Kidney epithelial cell (primary cell): ENCODE results near the gene ANKRD13A. TPM values are rescaled to one million over a fixed set of nuclear protein-coding genes. Genes with fewer than 3 reads are reported as not detected.
"Not testable (repeated sequence)": the region's sequence is repeated elsewhere in the genome, so short reads cannot be mapped to it uniquely, and the experiment has no call there.

Source experiments
- DNase-seq: peaks from one replicate; pipeline ENCODE4 v3.0.0-alpha.2; 2010; ENCODE audit warnings: low read depth
- H3K27me3 ChIP-seq: 2 replicates; pipeline ENCODE4 v1.6.0; 2011; ENCODE audit warnings: low read length; ENCODE audit not compliant: control insufficient read depth, insufficient read depth
- H3K36me3 ChIP-seq: 2 replicates; pipeline ENCODE4 v1.5.1; 2011; ENCODE audit warnings: low read length; ENCODE audit not compliant: control insufficient read depth, insufficient read depth
- H3K4me3 ChIP-seq: 2 replicates; pipeline ENCODE4 v1.5.1; 2011; ENCODE audit warnings: low read depth, mild to moderate bottlenecking, control low read depth, low read length
- CTCF ChIP-seq: IDR thresholded peaks from 2 replicates; pipeline ENCODE4 v1.5.1; 2011; ENCODE audit warnings: mild to moderate bottlenecking, moderate library complexity, low read length, control low read depth, inconsistent platforms; ENCODE audit not compliant: insufficient read depth, poor library complexity, severe bottlenecking
- total RNA-seq: library from RNA; depleted of rRNA; stranded (reverse); fragments of >200 nt; gene quantifications from 2 replicates; pipeline ENCODE4 v1.2.3, GENCODE V29; 2015

The ANKRD13A gene
- total RNA-seq, 1 donor from 2014 or later, result 40.6 TPM

GRCh38 chr12:109968801-109969200 is 30.4 kb upstream of the ANKRD13A start:
- Histone ChIP-seq H3K36me3 (no peaks in the 10 kb centered on the region), H3K4me3 (no peak overlapping the region), H3K27me3 (no peaks in the 10 kb centered on the region)
- DNase-seq, result no peak
- no peak for TF ChIP-seq CTCF

GRCh38 chr12:109972821-109973220 is 26.4 kb upstream of the ANKRD13A start:
- H3K27me3 ChIP-seq, result no peaks in the 10 kb centered on the region
- TF ChIP-seq CTCF, result no peak
- DNase-seq, result no peak
- no peaks in the 10 kb centered on the region for H3K36me3 ChIP-seq
- H3K4me3 ChIP-seq, result no peak overlapping the region

GRCh38 chr12:109981311-109981710 is 17.9 kb upstream of the ANKRD13A start:
- Histone ChIP-seq H3K36me3 (no peaks in the 10 kb centered on the region), H3K4me3 (no peak overlapping the region), H3K27me3 (no peaks in the 10 kb centered on the region)
- no peak for TF ChIP-seq CTCF
- no peak for DNase-seq

- no peak for TF ChIP-seq CTCF
- Histone ChIP-seq H3K27me3 (no peaks in the 10 kb centered on the region), H3K36me3 (no peaks in the 10 kb centered on the region), H3K4me3 (no peak overlapping the region)
- no peak for DNase-seq
These were observed 17.0 kb upstream of the ANKRD13A start for GRCh38 chr12:109982210-109982609.

- DNase-seq, result no peak
These were observed 15.6 kb upstream of the ANKRD13A start for GRCh38 chr12:109983432-109984142.

GRCh38 chr12:109986236-109986635 is 13.0 kb upstream of the ANKRD13A start:
- H3K27me3 ChIP-seq, DNase-seq, H3K4me3 ChIP-seq, H3K36me3 ChIP-seq: not testable (repeated sequence)

More at GRCh38 chr12:109983432-109984142, 15.6 kb upstream of the ANKRD13A start:
- no peak overlapping the region for H3K4me3 ChIP-seq
- H3K27me3 ChIP-seq, result no peaks in the 10 kb centered on the region
- no peaks in the 10 kb centered on the region for H3K36me3 ChIP-seq
- TF ChIP-seq CTCF, result no peak
